OCI-LY7 (cell line): ENCODE measurements around the gene EMC9. TPM values are rescaled to one million over a fixed set of nuclear protein-coding genes. Genes with fewer than 3 reads are reported as not detected.

ENCODE experiments used
- BruUV-seq: library from RNA; stranded (reverse); fragments of 400-500 nt; replicated peaks from 2 replicates; lab custom pipeline; 2021; lab: Mats Ljungman, UMichigan
- CTCF ChIA-PET: fragments of 300-600 bp; sonication (Branson Sonifier 250); formaldehyde crosslinking; loops from one replicate; lab custom pipeline; 2022; ENCODE audit warnings: antibody characterized with exemption; ENCODE audit not compliant: unreplicated experiment; lab: Charles Lee
- POLR2A ChIA-PET: fragments of 300-600 bp; sonication (Branson Sonifier 250); formaldehyde crosslinking; loops from one replicate; lab custom pipeline; 2022; ENCODE audit warnings: antibody characterized with exemption; lab: Charles Lee
- DNase-seq: peaks from one replicate; pipeline ENCODE4 v3.0.0-alpha.2; 2015; ENCODE audit warnings: low spot score
- H2AFZ ChIP-seq: fragments of 200-600 bp; sonication (generic), shearing (Covaris generic); 2 replicates; pipeline ENCODE4 v1.6.1; 2014; ENCODE audit warnings: mild to moderate bottlenecking, antibody characterized with exemption, low read length, moderate library complexity
- H3K27ac ChIP-seq: fragments of 200-600 bp; sonication (generic); 2 replicates; pipeline ENCODE4 v1.5.1; 2014; ENCODE audit warnings: mixed run types, low read depth, mild to moderate bottlenecking, moderate library complexity, low read length, inconsistent platforms; ENCODE audit not compliant: poor library complexity, severe bottlenecking
- H3K36me3 ChIP-seq: fragments of 200-600 bp; sonication (generic); 2 replicates; pipeline ENCODE4 v1.6.1; 2014; ENCODE audit warnings: mild to moderate bottlenecking, antibody characterized with exemption, low read length, moderate library complexity, mixed read lengths; ENCODE audit not compliant: insufficient read depth
- H3K4me1 ChIP-seq: fragments of 200-600 bp; sonication (generic); 2 replicates; pipeline ENCODE4 v1.5.1; 2014; ENCODE audit warnings: mild to moderate bottlenecking, low read length; ENCODE audit not compliant: insufficient read depth, poor library complexity, severe bottlenecking
- H3K4me2 ChIP-seq: fragments of 200-600 bp; sonication (generic); 2 replicates; pipeline ENCODE4 v1.6.1; 2014; ENCODE audit warnings: mild to moderate bottlenecking, low read length
- H3K4me3 ChIP-seq: fragments of 200-600 bp; sonication (generic); 2 replicates; pipeline ENCODE4 v1.5.1; 2014; ENCODE audit warnings: mild to moderate bottlenecking, low read depth, low read length; ENCODE audit not compliant: poor library complexity, severe bottlenecking
- H3K79me2 ChIP-seq: fragments of 200-600 bp; sonication (generic); 2 replicates; pipeline ENCODE4 v1.6.1; 2016; ENCODE audit warnings: low read depth, mild to moderate bottlenecking, low read length, moderate library complexity, mixed read lengths; ENCODE audit not compliant: insufficient read depth
- H3K9me2 ChIP-seq: fragments of 200-600 bp; sonication (generic); 2 replicates; pipeline ENCODE4 v1.6.1; 2016; ENCODE audit warnings: mild to moderate bottlenecking, low read length, mixed read lengths; ENCODE audit not compliant: insufficient read depth
- H3K9me3 ChIP-seq: fragments of 200-600 bp; sonication (generic); 2 replicates; pipeline ENCODE4 v1.6.1; 2014; ENCODE audit warnings: mild to moderate bottlenecking, mixed run types, low read length, mixed read lengths
- H4K20me1 ChIP-seq: fragments of 200-600 bp; sonication (generic); 2 replicates; pipeline ENCODE4 v1.6.1; 2014; ENCODE audit warnings: mild to moderate bottlenecking, antibody characterized with exemption, low read length, moderate library complexity, mixed read lengths; ENCODE audit not compliant: insufficient read depth
- EZH2phosphoT487 ChIP-seq: fragments of 200-600 bp; sonication (generic); IDR thresholded peaks from 2 replicates; pipeline ENCODE4 v1.6.1; 2018; ENCODE audit warnings: low read depth, borderline replicate concordance, mild to moderate bottlenecking, mixed run types, antibody characterized with exemption, low read length, moderate library complexity, mixed read lengths
- intact Hi-C: fragments of 100-400 bp; cut with micrococcal nuclease; formaldehyde crosslinking; loops from one replicate; pipeline ENCODE4 v1.10.0; 2022; ENCODE audit not compliant: unreplicated experiment
- total RNA-seq, 2 experiments: library from RNA; depleted of rRNA in 1 of 2; stranded (reverse); fragments of >200 nt in 1 of 2; shearing (Covaris generic) in 1 of 2; gene quantifications; 2 replicates each; pipeline ENCODE4 v1.2.3, GENCODE V29; 2014 to 2022
- TF ChIP-seq, protein P1 (sequence below): fragments of 200-600 bp; sonication (generic); conservative IDR thresholded peaks from 2 replicates; pipeline ENCODE4 v1.5.1; 2014; ENCODE audit warnings: mild to moderate bottlenecking, antibody characterized with exemption, low read length, moderate library complexity, mixed read lengths

Gene EMC9
- total RNA-seq, 2 experiments from 2014 or later, result 72.0 to 74.8 TPM

DNA sequence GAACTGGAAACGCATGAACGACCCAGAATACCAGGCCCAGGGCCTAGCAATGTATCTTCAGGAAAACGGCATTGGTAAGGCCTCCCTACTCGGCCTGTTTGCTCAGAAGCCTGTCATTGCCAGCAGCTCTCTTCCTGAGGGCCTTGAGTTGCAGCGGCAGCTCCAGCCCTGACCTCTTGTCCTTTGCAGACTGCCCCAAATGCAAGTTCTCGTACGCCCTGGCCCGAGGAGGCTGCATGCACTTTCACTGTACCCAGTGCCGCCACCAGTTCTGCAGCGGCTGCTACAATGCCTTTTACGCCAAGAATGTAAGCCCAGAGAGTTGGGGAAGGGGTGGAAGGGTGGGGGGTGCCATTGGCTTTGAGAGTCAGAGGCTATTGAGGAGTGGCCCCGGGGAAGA lies 15.9 kb upstream of the EMC9 start:
- ChIA-PET POLR2A (no interaction called here), CTCF (no interaction called here)
- H3K9me3 ChIP-seq, result no peaks in the 10 kb centered on the region
- H3K9me2 ChIP-seq, result no peaks in the 10 kb centered on the region
- DNase-seq, result no peak
- intact Hi-C loops, result no loop called here
- peaks cover 6% of the 10 kb centered on the region; the same call in 1 of the 2 replicates for H3K79me2 ChIP-seq
- H3K36me3 ChIP-seq, result peaks cover 65% of the 10 kb centered on the region
- H4K20me1 ChIP-seq, result no peaks in the 10 kb centered on the region
- TF ChIP-seq, protein P1, sequence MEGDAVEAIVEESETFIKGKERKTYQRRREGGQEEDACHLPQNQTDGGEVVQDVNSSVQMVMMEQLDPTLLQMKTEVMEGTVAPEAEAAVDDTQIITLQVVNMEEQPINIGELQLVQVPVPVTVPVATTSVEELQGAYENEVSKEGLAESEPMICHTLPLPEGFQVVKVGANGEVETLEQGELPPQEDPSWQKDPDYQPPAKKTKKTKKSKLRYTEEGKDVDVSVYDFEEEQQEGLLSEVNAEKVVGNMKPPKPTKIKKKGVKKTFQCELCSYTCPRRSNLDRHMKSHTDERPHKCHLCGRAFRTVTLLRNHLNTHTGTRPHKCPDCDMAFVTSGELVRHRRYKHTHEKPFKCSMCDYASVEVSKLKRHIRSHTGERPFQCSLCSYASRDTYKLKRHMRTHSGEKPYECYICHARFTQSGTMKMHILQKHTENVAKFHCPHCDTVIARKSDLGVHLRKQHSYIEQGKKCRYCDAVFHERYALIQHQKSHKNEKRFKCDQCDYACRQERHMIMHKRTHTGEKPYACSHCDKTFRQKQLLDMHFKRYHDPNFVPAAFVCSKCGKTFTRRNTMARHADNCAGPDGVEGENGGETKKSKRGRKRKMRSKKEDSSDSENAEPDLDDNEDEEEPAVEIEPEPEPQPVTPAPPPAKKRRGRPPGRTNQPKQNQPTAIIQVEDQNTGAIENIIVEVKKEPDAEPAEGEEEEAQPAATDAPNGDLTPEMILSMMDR, result no peak
- no peak for TF ChIP-seq EZH2phosphoT487
- H3K4me3 ChIP-seq, result no peak overlapping the region
- H3K4me2 ChIP-seq, result no peak overlapping the region
- H3K27ac ChIP-seq, result no peak overlapping the region
- peaks cover 14% of the 10 kb centered on the region for H3K4me1 ChIP-seq
- H2AFZ ChIP-seq, result no peak overlapping the region
- BruUV-seq, result no TSS peak

- Histone ChIP-seq H4K20me1 (no peaks in the 10 kb centered on the region), H3K9me3 (no peaks in the 10 kb centered on the region), H3K4me3 (no peak overlapping the region), H3K36me3 (peaks cover 69% of the 10 kb centered on the region), H2AFZ (no peak overlapping the region), H3K9me2 (no peaks in the 10 kb centered on the region), H3K27ac (no peak overlapping the region), H3K4me2 (no peak overlapping the region), H3K4me1 (peaks cover 10% of the 10 kb centered on the region), H3K79me2 (peaks cover 2% of the 10 kb centered on the region; the same call in 1 of the 2 replicates)
- no TSS peak for BruUV-seq
- ChIA-PET CTCF (interaction anchor here (0.5 kb wide), 1 partner anchor 78 kb away, joined by 9 read pairs; no protein-coding TSS in a partner anchor), POLR2A (interaction anchor here (0.6 to 1.7 kb wide), 2 partner anchors 10 to 25 kb away, joined by 3 to 8 read pairs; partner anchors contain the start of genes PSME2 and RNF31)
- DNase-seq, result no peak
- intact Hi-C loops, result no loop called here
- TF ChIP-seq, protein P1, result no peak
- TF ChIP-seq EZH2phosphoT487, result no peak
Observed at GRCh38 chr14:24156840-24157239, 15.4 kb upstream of the EMC9 start.

- ChIA-PET POLR2A (interaction anchor here (1.7 kb wide), 1 partner anchor 9 kb away, joined by 8 read pairs; the partner anchor contains the start of genes PSME2 and RNF31), CTCF (interaction anchor here (0.6 kb wide), 1 partner anchor 61 kb away, joined by 3 read pairs; no protein-coding TSS in a partner anchor)
- H3K36me3 ChIP-seq, result peaks cover 78% of the 10 kb centered on the region
- no peaks in the 10 kb centered on the region for H3K79me2 ChIP-seq
- H3K9me3 ChIP-seq, result no peaks in the 10 kb centered on the region
- TF ChIP-seq EZH2phosphoT487, result no peak
- TF ChIP-seq, protein P1, result no peak
- H2AFZ ChIP-seq, result no peak overlapping the region
- H3K9me2 ChIP-seq, result no peaks in the 10 kb centered on the region
- DNase-seq, result no peak
- intact Hi-C loops, result no loop called here
- H3K4me1 ChIP-seq, result no peaks in the 10 kb centered on the region
- no TSS peak for BruUV-seq
- H4K20me1 ChIP-seq, result no peaks in the 10 kb centered on the region
- no peak overlapping the region for H3K4me2 ChIP-seq
- H3K27ac ChIP-seq, result no peak overlapping the region
- no peak overlapping the region for H3K4me3 ChIP-seq
Observed at GRCh38 chr14:24155100-24155499, 13.7 kb upstream of the EMC9 start.
